AG09309 (cell line): ENCODE results near the gene PTPRN2.

Experiments
- DNase-seq: peaks from one replicate; pipeline ENCODE4 v3.0.0-alpha.2; 2010; ENCODE audit warnings: low read depth
- H3K4me3 ChIP-seq: 2 replicates; pipeline ENCODE4 v1.5.1; 2011; ENCODE audit warnings: mild to moderate bottlenecking, low read depth, low read length, moderate library complexity; ENCODE audit not compliant: control insufficient read depth
- CTCF ChIP-seq: IDR thresholded peaks from 2 replicates; pipeline ENCODE4 v1.5.1; 2011; ENCODE audit warnings: mild to moderate bottlenecking, low read depth, low read length, inconsistent platforms; ENCODE audit not compliant: insufficient read depth, control insufficient read depth; ENCODE audit errors: missing control alignments

The PTPRN2 gene

GRCh38 chr7:157865351-157866165 lies 722.1 kb downstream of the PTPRN2 start:
- DNase-seq, result no peak

GRCh38 chr7:157864911-157865310 lies 722.7 kb downstream of the PTPRN2 start:
- no peak for TF ChIP-seq CTCF
- DNase-seq, result no peak
- no peak overlapping the region for H3K4me3 ChIP-seq

More at GRCh38 chr7:157865351-157866165, 722.1 kb downstream of the PTPRN2 start:
- H3K4me3 ChIP-seq, result no peak overlapping the region
- no peak for TF ChIP-seq CTCF

- no peak overlapping the region for H3K4me3 ChIP-seq
- no peak for DNase-seq
- TF ChIP-seq CTCF, result no peak
Measured at GRCh38 chr7:157863906-157864810, 723.5 kb downstream of the PTPRN2 start.

GRCh38 chr7:157863176-157863575 lies 724.4 kb downstream of the PTPRN2 start:
- TF ChIP-seq CTCF, result no peak
- H3K4me3 ChIP-seq, result no peak overlapping the region
- DNase-seq, result no peak

GRCh38 chr7:157862731-157863130 lies 724.9 kb downstream of the PTPRN2 start:
- H3K4me3 ChIP-seq, result no peak overlapping the region
- no peak for DNase-seq

GRCh38 chr7:157861551-157861950 lies 726.1 kb downstream of the PTPRN2 start:
- TF ChIP-seq CTCF, result no peak
- H3K4me3 ChIP-seq, result no peak overlapping the region
- no peak for DNase-seq

More at GRCh38 chr7:157862731-157863130, 724.9 kb downstream of the PTPRN2 start:
- TF ChIP-seq CTCF, result no peak
